Mammary epithelial cell (primary cell): ENCODE measurements around the gene TMOD4.

Experiments used
- EZH2 ChIP-seq: IDR thresholded peaks from 2 replicates; pipeline ENCODE4 v1.6.1; 2012; ENCODE audit warnings: low read length, inconsistent platforms, borderline replicate concordance
- TF ChIP-seq, protein P1 (sequence below), 2 donors: IDR thresholded peaks in 1 of 2; conservative IDR thresholded peaks in 1 of 2; 2 replicates each; pipeline ENCODE4 v1.5.1; 2011 to 2012; ENCODE audit warnings: inconsistent platforms in 2 of 2, low read length in 2 of 2, mild to moderate bottlenecking in 2 of 2, control low read depth in 1 of 2, low read depth in 1 of 2; ENCODE audit not compliant: insufficient read depth in 1 of 2; ENCODE audit errors: extremely low read depth in 1 of 2

DNA sequence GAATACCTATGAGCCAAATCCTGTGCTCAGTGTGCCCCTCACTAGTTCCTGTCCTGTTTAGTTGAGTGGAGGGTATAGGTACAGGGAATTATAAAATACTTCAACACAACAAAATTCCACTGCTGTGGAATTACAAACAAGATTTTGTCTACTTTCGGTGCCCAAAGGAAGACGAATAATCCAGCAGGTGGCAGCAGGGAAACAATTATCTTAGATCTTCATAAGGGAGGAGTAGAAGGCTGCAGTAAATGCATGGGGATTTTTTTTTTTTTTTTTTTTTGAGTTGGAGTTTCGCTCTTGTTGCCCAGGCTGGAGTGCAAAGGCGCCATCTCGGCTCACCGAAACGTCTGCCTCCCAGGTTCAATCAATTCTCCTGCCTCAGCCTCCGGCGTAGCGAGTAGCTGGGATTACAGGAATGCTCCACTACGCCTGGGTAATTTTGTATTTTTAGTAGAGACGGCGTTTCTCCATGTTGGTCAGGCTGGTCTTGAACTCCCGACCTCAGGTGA, 20.6 kb upstream of the TMOD4 start:
- TF ChIP-seq EZH2, result no peak
- TF ChIP-seq, protein P1, sequence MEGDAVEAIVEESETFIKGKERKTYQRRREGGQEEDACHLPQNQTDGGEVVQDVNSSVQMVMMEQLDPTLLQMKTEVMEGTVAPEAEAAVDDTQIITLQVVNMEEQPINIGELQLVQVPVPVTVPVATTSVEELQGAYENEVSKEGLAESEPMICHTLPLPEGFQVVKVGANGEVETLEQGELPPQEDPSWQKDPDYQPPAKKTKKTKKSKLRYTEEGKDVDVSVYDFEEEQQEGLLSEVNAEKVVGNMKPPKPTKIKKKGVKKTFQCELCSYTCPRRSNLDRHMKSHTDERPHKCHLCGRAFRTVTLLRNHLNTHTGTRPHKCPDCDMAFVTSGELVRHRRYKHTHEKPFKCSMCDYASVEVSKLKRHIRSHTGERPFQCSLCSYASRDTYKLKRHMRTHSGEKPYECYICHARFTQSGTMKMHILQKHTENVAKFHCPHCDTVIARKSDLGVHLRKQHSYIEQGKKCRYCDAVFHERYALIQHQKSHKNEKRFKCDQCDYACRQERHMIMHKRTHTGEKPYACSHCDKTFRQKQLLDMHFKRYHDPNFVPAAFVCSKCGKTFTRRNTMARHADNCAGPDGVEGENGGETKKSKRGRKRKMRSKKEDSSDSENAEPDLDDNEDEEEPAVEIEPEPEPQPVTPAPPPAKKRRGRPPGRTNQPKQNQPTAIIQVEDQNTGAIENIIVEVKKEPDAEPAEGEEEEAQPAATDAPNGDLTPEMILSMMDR (conservative IDR thresholded peaks at IDR 0.05 in 1 of 2, IDR thresholded peaks at IDR 0.05 in 1 of 2; ENCODE audit: extremely low read depth in 1 of 2, insufficient read depth in 1 of 2, low read depth in 1 of 2, low read length in 2 of 2), result peak; percentile 64 to 71
